HG02970 (cell line): ENCODE results near the gene PMS1.
"Not testable (repeated sequence)": the region's sequence is repeated elsewhere in the genome, so short reads cannot be mapped to it uniquely, and the experiment has no call there.

ENCODE experiments used
- ATAC-seq: cut with Tn5 transposase; IDR thresholded peaks from one replicate; pipeline ENCODE4 v1.9.1; 2021; ENCODE audit warnings: mild to moderate bottlenecking, moderate library complexity, moderate number of reproducible peaks; ENCODE audit not compliant: unreplicated experiment, low FRiP score

PMS1 gene

GRCh38 chr2:189783927-189784867 is at the start of gene PMS1, which contains the start of gene ORMDL1:
TSS of gene PMS1 (plus strand) at chr2:189784450. CDS start at chr2:189791810, 7,360 bp downstream.
TSS of gene ORMDL1 (minus strand) at chr2:189784339. CDS start at chr2:189782595, 1,744 bp downstream.
- peak; percentile 98 for ATAC-seq

- no peak for ATAC-seq
These were observed 33.1 kb upstream of the PMS1 start for GRCh38 chr2:189751080-189751658.

DNA sequence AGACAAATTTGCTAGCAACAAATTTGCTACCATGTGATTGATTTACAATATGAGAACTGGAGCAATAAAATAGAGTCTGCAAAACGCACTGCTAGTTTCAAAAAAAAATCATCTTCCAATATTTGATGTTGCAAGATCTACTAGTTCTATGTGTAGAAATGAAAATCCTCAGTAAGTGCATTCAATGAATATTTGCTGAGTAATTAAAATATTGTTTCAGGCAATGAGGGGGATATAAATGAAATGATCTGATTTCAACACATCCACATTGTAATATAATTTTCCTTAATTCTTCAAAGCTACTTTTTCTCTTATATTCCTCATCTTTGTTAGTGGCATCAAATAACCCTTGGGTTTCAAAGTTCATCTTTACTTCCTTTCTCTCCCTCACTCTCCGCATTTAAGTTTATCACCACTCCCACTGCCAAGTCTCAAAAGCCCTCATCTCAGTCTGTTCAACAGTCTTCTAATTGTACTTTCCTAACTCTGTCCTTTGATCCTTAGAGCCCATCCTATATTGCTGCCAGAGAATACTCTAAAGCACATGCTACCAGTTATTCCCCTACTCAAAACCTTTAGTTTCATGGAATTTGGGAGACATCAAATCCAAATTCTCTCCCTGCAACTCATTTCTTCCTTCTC is 27.8 kb upstream of the PMS1 start:
- ATAC-seq, result no peak

GRCh38 chr2:189760154-189760553 is 24.1 kb upstream of the PMS1 start:
- not testable (repeated sequence) for ATAC-seq

DNA sequence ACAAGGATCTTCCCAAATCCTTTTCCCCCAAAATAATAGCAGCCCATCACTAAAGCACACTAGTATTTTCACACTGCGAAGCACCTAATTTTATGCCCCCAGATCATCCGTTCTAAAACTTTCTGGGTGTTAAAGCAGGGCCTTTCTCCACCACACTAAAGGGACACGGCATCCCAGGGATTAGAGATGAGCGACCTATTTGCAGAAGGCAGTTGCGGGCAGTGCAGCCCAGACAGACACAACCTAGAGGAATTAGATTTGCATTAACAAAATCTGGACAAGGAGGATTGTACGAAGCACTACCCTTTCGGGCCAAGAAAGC is 22.1 kb upstream of the PMS1 start:
- no peak for ATAC-seq

GRCh38 chr2:189762551-189763298 is 21.5 kb upstream of the PMS1 start, which contains the start of gene OSGEPL1:
TSS of gene OSGEPL1 (minus strand) at chr2:189762792. CDS start at chr2:189761640, 1,152 bp downstream.
- ATAC-seq, result peak; percentile 93

DNA sequence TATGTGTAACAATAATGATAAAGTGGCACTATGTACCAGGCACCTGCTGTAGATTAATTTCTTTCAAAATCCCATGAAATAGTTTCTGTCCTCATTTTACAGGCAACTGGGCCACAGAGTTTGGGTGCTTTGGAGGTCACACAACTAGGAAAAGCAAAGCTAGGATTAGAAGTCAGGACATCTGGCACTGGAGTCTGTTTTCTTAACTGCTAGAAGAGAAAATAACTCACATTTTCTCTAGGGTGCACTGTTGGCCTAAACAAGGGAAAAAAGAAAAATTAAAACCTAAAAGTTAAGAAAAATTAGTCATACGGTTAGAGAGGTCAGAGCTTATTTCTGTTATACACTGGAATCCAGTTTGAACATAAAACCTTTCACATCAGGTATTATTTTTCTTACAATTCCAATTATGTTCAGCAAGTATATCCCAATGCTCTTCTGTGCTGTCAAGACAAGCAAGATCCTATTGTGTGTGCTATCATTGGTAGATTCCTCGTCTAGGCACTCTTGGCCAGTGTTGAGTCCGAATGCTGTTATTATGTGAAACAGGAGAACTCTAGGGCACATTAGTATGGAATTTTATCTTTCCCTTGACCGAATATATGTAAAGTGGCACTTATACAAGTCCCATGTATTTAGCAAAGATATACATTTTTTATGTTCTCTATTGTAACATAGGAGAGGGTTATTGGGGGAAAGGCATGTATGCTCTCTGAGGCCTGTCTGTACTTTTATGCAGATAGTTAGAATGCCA is 20.2 kb upstream of the PMS1 start:
- no peak for ATAC-seq

DNA sequence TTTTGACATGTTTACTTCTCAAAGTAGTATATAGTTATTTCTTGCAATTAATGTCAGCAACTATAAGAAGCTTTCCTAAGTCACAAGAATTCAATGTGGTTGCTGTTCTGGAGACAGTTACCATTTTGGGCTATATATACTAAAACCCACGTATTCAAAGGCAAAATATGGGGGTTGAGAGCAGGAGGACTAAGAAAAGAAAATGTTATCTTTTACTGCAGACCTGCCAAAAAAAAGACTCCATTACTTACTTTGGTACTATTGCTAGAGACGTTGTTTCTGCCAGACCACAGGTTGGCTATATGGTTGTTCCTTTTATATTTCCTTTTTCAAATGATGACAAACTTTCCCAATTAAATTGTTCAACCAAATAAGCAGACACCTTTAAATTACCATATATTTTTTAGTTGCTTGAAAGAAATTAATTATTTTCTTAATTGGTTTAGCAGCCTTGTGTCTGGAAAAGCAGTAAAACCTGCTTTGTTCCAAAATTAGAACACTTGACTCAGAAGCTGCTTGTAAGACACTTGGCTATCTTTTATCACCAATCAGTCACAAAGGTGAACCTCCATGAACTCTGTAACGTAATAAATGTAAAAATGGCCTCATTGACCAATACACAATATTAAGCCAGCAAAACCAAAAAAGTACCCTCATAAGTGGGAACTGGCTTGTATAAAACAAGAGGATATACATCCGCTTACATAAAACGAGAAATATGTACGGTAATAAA is 13.5 kb upstream of the PMS1 start:
- ATAC-seq, result no peak

DNA sequence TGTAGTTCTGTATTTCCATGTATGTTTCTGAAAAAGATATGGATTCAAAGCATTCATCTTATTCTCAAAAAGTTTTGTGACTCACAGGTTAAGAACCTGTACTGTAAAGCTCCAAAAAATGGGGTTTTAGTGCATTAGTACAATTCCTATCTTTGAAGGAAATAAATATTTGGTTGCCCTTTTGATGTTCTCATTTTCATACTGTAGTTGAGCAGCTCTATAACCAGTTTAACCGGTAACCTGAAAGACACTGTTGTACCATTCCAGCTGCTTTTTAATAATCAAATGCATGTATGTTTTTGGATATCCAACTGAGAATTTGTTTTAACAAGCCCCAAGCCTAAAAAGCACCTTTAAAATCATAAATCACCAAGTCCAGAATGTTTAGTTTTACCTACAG is 12.0 kb upstream of the PMS1 start:
- no peak for ATAC-seq

DNA sequence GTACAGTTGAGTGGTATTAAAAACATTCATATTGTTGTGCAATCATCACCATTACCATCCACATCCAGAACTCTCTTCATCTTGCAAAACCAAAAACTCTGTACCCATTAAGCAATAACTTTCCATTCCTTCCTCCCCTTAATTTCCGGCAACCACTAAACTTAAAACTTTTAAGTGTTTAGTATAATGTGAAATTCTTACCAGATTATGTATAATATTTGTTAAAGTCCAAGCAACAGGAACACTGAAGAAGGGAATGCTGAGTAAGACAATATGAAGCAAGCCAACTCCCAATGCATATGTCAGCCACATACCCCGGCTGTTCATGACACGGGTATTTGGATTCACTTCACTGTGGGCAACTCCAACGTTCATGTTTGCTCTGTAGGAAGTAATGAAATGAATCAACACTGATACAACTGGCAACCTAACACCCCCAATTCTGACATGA is 2.0 kb upstream of the PMS1 start:
- no peak for ATAC-seq

- no peak for ATAC-seq
These were observed 761 bp upstream of the PMS1 start for GRCh38 chr2:189783451-189783926.

DNA sequence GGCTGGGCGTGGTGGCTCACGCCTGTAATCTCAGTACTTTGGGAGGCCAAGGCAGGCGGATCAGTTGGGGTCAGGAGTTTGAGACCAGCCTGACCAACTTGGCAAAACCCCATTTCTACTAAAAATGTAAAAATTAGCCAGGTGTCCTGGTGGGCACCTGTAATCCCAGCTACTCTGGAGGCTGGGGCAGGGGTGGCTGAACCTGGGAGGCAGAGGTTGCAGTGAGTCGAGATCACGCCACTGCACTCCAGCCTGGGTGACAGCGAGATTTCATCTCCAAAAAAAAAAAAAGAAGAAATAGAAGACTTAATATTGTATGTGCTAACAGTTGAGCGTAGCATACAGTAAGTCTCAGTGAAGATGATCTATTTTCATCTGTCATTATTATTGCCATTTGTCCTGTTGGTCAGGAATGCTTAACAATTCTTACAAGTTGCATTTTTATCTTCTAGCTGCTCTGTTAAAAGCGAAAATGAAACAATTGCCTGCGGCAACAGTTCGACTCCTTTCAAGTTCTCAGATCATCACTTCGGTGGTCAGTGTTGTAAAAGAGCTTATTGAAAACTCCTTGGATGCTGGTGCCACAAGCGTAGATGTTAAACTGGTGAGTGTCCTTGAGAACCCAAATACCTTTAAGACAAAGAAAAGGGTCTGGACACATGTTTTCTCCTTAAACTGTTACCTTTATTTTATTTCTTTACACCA is 7.2 kb downstream of the PMS1 start:
- no peak for ATAC-seq

DNA sequence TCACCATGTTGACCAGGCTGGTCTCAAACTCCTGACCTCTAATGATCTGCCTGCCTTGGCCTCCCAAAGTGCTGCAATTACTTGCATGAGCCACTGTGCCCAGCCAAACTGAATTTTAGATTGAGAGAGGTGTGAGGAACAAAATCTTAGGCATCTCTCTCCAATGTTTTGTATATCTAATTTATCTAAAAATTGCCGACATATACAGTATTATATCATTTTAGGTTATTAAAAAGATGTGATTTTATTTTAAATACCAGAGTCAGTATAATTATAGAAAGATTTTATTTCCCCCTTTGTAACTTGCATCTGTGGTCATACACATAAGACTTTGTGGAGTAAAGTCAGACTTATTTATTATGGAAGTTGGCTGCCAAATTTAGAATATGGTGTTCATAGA is 10.1 kb downstream of the PMS1 start:
- no peak for ATAC-seq

DNA sequence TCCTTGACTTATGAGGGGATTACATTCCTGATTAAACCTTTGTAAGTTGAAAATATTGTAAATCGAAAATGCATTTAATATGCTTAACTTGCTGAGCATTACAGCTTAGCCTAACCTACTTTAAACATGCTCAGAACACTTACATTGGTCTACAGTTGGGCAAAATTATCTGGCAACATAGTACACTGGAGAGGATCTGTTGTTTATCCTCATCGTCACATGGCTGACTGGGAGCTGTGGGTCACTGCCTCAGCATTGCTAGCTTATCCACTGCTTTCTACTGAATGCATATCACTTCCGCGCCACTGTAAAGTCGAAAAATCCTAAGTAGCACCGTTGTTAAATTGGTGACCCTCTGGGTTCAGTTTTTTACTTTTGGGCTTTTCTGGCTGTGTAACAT is 13.7 kb downstream of the PMS1 start:
- no peak for ATAC-seq

GRCh38 chr2:189798312-189799029 is 14.2 kb downstream of the PMS1 start:
- ATAC-seq, result no peak

GRCh38 chr2:189799030-189799331 is 14.7 kb downstream of the PMS1 start:
- ATAC-seq, result no peak

DNA sequence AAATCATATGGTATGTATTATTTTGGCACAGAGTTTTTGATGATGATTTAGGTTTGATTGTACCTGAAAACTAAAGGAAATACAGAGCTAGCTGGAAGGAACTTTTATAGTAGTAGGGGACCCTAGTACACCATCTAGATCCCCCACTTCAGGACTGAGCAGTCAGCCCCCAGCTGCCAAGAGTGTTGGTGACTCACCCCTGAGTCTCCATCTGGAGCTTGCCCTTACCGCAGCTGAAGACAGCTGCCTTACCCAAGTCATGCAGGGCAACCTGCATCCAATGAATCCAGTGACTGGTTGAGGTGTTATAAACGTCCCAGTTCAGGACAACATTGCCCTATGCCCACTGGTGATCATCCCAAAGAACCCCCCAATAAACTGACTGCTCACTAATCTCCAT is 15.3 kb downstream of the PMS1 start:
- ATAC-seq, result no peak

- no peak for ATAC-seq
These were observed 18.2 kb downstream of the PMS1 start for GRCh38 chr2:189802396-189802912.
